SH-SY5Y (cell line): ENCODE measurements around the gene COG4.

Experiments
- GATA2 ChIP-seq: IDR thresholded peaks from 2 replicates; pipeline ENCODE4 v1.6.1; 2011; ENCODE audit warnings: mild to moderate bottlenecking, low read depth, low read length
- GATA3 ChIP-seq: IDR thresholded peaks from 2 replicates; pipeline ENCODE4 v1.6.1; 2011; ENCODE audit warnings: low read depth, mild to moderate bottlenecking, low read length, moderate library complexity

Gene COG4

GRCh38 chr16:70494777-70495176, 28.6 kb downstream of the COG4 start:
- TF ChIP-seq GATA2 (no peak), GATA3 (no peak)

GRCh38 chr16:70494202-70494770, 29.1 kb downstream of the COG4 start:
- no peak for TF ChIP-seq GATA3
- no peak for TF ChIP-seq GATA2

GRCh38 chr16:70493802-70494201, 29.6 kb downstream of the COG4 start:
- no peak for TF ChIP-seq GATA2
- no peak for TF ChIP-seq GATA3

GRCh38 chr16:70490261-70490660, 33.1 kb downstream of the COG4 start:
- TF ChIP-seq GATA2 (no peak), GATA3 (no peak)

- TF ChIP-seq GATA2 = no peak
- no peak for TF ChIP-seq GATA3
Observed at GRCh38 chr16:70484867-70485266, 38.5 kb downstream of the COG4 start.

GRCh38 chr16:70483426-70483825, 39.9 kb downstream of the COG4 start:
- TF ChIP-seq GATA3 (no peak), GATA2 (no peak)

GRCh38 chr16:70482624-70483023, 40.7 kb downstream of the COG4 start:
- TF ChIP-seq GATA3 (no peak), GATA2 (no peak)

GRCh38 chr16:70481929-70482536, 41.3 kb downstream of the COG4 start:
- TF ChIP-seq GATA3 = no peak
- TF ChIP-seq GATA2 = no peak

GRCh38 chr16:70480127-70481105, 42.9 kb downstream of the COG4 start:
- TF ChIP-seq GATA2 (no peak), GATA3 (no peak)

GRCh38 chr16:70478912-70479341, 44.4 kb downstream of the COG4 start:
- no peak for TF ChIP-seq GATA2
- no peak for TF ChIP-seq GATA3

- TF ChIP-seq GATA2 (no peak), GATA3 (no peak)
Observed at GRCh38 chr16:70478169-70478568, 45.2 kb downstream of the COG4 start.

GRCh38 chr16:70476272-70477020, 46.9 kb downstream of the COG4 start:
- TF ChIP-seq GATA3 (no peak), GATA2 (peak; percentile 86)

- TF ChIP-seq GATA3 (no peak), GATA2 (no peak)
Observed at GRCh38 chr16:70475054-70475871, 48.1 kb downstream of the COG4 start.
